DLD1 (cell line): ENCODE measurements around the gene GPSM3.

Source experiments
- in situ Hi-C: cut with HindIII; loops from 2 replicates; pipeline ENCODE4 v1.10.0; 2017; ENCODE audit warnings: low sequenced_read_pairs

Gene GPSM3

DNA sequence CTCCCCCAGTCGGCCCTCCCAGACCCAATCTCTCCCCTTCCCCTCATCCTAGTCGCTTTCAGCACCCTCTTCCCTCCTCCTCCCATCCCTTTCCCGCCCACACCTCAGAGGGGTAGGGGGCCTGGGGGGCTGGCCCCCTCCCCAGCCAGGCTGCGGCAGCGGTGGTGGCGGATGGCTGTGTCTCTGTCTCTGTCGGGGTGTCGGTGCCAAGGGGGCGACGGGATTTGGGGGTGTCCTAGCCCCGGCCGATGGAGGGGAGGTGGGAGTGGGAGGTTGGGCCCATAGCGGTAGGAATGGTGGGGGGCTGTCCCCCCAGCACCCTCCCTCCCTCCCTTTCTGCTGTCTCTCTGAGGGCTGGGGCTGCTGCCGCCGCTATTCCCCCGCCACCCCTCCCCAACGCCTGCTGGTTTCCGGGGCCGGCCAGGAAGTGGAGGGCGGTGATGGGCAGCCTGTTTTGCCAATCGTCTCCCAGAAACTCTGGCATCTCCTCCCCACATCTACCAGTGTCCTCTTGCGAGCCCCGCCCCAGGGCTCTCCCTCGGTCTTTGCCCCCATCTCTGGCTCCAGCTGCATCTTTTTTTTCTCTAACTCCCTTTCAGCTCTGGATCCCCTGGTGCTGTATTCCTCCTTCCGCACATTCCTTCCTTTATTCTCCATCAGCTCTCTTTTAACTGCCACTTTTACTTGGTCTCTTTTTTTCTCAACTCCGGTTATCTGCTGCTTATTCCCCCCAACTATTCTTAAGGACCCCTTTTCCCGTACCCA lies 16.6 kb downstream of the GPSM3 start, which contains the start of gene AGPAT1:
Gene AGPAT1 (minus strand): TSS at position 374 of the 765 bp plus-strand sequence. CDS start 4,588 bp downstream, outside the sequence.
- in situ Hi-C loops: no loop called here

DNA sequence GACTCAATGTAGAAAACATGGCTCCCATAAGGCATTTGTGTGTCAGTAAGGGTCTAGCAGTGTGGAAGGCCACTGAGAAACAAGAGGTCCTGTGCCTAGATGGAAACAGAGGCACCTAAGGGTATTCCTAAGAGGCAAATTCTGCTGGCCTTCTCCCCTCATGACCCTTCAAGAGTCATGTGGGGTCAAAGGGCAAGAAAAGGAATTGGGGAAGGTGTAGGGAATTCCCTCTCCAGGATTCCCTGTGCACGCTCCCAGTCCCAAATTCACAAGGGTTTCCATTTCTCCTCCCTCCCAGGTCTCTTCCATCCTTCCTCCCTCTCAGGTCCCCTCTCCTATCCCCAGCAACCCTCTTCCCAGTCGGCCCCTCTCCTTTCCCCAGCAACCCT lies 17.1 kb downstream of the GPSM3 start:
- in situ Hi-C loops: no loop called here

DNA sequence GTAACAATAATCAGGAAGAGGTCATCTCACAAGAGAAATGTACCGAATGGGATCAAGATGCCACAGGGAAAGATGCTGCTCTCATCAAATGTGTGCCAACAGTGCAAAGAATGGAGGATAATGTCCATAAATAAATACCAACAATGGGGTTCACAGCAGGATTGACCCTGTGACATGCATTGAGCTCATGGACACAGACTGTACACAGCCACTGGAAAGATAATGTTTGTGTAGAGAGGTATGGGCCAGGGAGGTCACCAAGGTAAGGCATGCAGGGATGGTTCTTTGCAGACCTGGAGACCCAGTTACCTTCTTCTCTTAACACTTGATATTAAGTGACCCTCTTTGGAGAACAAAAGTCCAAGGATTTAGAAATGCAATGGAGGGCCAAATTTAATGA lies 18.0 kb downstream of the GPSM3 start:
- in situ Hi-C loops: no loop called here

DNA sequence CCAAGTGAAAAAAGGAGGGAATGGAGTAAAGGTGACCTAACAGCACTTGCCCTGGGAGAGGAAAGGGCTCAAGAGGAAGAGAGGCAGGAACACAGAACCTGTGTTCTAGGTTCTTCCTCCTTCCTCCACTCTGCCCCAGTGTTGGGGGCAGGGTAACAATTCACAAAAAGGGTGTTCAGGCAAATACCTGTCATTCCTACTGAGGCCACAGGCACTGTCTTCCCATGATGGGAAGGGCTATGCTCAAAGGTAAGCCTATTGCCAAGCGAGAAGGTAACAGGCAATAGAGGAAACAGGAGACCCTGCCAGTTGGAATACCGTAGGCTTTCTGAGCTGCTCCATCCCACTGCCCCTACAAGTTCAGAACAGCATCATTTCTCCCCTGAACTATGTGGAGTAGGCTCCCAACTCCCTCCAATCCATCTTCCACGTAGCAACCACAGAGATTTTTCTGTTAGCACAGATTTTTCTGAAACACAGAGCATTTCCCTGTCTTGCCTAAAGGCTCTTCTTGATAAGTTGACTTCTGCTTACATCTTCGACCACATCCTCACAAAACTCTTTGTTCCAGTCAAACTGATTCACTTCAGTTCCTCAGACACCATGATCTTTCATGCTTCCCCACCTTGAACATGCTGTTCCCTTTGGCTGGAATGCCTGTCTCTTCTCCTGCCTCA lies 19.3 kb downstream of the GPSM3 start:
- in situ Hi-C loops: no loop called here

DNA sequence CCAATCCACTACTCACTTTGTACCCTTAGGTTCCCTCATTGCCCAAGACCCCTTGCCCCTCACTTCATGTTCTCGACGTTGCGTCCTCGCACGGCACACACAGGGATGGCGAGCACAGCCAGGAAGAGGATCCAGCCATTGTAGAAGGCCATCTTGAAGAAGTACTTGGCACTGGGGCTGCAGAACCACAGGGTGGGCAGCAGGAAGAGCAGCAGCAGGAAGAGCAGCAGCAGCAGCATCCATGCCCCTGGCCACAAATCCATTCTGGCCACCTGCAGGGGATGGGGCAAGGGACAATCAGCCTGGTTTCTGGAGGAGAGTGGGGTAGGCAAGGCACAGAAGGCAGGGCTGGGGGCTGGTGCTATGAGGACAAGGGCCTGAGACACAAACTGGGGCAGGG lies 21.2 kb downstream of the GPSM3 start:
- in situ Hi-C loops: no loop called here

DNA sequence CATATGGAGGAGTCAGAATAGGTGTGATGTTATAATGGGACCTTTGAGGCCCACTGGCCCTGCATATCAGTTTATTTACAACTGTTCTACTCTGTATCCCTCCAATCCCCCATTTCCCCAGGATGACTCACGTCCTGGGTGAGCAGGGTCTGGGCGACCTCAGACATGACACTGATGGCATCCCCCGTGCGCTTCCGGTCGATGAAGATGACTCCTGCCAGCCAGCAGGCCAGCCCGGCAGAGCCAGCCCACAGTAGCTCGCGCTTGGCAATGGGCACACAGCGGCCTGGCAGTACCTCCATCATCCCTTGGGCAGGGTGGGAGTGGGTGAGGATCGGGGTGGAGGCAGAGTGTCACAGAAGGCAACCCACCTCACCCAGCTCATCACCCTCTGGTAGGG lies 22.1 kb downstream of the GPSM3 start:
- in situ Hi-C loops: no loop called here

DNA sequence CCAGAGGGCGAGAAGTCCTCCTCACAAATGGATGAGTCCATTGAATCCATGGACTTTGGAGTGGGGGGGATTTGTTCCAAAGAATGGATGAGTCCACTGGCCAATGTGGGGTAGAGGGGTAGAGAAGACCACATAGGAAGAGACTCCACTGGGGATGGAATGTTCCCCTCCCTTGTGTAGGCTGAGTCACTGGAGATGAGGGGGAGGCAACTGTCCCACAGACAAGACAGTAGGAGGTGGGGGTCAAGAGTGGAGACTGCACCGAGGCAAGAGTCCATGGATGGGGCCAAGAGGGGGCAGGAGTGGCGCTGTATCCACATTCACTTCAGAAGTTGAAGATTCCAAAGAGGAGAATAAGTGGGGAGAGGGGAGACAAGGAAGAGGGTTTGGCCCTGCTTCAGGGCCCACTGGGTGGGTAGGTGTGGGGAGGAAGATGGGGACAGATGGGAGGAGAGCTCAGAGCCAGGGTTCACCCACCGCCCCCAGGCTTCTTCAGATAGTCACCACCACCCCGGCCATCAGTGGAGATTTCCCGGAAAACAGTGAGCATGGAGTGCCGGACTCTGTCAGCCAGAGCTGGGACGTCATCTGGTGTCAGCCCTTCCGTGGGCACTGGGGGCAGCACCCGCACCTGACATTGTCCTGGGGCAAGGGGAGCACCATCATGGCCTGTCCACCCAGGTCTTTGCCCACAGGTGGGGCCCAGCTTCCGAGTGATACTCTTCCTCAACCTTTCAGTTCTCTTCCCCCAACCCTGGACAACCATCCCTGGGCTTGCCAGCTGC lies 23.4 kb downstream of the GPSM3 start:
- in situ Hi-C loops: no loop called here

DNA sequence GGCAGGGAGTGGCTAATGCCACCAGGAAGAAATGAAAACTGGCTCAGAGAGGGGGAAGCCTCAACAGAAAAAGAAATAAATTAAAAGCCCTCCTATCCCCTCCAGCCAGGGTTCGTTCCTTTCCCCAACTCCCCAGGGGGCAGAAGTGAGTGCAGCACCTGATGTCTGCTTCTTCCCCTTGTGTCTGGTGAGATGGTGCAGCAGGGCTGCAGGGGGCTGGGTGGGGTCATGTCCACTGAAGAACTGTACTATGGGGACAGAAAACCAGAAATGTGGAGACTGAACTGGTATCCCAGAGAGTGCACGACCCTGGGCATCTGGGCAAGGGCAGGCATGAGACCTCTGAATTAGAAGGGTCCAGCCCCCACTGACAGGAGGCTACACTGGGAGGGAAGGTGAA lies 24.1 kb downstream of the GPSM3 start:
- in situ Hi-C loops: no loop called here

DNA sequence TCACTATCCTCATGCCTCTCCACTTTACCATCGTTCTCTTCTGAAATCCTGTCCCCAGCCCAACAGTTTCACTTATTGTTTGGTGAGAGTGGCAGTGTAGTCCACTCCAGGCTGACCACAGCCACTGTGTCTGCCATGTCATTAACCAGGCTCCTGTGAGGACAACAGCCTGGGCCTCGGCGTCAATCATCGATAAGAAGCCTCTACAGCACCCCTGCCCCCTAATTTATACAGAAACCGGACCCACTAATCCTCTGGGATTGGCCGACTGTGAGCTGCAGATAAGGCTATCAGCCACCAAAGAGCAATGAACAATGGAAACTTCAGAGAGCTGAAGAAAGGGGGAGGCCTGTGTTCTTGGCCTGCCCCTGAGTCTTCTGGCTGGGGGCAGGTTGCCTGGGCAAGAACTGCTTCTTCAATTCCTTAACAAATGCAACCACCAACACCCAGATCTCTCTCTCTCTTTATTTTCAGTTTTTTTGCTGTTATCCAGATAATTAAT lies 24.6 kb downstream of the GPSM3 start:
- in situ Hi-C loops: no loop called here

DNA sequence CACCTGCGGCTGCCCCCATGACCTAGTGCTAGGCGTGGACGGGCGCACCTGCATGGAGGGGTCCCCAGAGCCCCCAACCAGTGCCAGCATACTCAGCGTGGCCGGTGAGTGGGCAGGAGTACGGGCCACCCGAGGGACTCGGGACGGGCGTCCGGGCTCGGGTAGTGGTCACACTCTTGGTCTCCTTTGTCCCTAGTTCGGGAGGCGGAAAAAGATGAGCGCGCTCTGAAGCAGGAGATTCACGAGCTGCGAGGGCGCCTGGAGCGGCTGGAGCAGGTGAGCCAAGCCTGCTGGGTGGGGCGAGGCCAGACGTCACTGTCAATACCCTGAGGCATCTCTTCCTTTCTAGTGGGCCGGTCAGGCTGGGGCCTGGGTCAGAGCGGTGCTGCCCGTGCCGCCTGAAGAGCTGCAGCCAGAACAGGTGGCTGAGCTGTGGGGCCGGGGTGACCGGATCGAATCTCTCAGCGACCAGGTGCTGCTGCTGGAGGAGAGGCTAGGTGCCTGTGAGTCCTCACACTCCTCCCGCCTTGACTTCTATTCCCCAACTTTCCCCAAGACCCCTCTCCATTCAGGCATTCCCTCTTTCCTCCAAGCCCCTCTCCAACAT lies 25.2 kb downstream of the GPSM3 start:
- in situ Hi-C loops: no loop called here

DNA sequence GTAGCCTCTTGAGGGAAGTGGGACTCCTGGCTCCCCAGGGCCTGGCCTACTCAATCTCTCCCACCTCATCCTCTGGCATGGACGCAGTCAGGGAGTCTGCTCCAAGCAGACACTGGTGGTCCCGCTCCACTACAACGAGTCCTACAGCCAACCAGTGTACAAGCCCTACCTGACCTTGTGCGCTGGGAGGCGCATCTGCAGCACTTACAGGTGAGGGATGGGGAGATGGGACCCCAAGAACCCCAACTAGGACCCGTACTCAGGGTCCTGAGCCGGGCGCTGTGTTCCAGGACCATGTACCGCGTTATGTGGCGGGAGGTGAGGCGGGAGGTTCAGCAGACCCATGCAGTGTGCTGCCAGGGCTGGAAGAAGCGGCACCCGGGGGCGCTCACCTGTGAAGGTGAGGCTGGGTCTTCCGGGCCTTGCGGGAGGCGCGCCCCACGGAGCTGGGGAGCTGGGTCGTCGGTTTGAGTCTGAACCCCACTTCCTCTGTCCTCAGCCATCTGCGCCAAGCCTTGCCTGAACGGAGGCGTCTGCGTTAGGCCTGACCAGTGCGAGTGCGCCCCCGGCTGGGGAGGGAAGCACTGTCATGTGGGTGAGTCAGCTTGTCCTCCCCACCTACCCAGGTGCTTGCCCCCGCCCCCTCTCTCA lies 25.9 kb downstream of the GPSM3 start:
- in situ Hi-C loops: no loop called here

DNA sequence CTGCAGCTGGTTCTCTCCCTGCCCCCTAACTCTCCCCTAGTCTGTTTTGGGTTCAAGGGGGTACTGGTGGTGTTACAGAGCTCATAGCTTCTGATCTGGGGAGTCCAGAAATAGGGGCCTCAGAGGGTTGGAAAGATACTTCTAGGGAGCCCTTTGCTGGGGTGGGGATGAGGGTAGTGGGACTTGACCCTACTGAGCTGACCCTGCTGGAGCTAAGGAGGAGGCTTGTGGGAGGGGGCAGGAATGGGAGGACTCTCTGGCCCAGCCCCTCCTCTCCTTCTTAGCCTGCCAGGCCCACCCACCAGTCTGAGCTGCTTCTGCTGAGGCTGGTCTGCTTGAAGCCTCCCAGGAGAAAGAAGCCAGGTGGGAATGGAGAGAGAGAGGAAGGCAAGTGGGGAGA lies 28.1 kb downstream of the GPSM3 start, which contains the start of gene EGFL8:
Gene EGFL8 (plus strand): TSS at position 301 of the 400 bp plus-strand sequence. CDS start 1,571 bp downstream, outside the sequence.
- in situ Hi-C loops: no loop called here

DNA sequence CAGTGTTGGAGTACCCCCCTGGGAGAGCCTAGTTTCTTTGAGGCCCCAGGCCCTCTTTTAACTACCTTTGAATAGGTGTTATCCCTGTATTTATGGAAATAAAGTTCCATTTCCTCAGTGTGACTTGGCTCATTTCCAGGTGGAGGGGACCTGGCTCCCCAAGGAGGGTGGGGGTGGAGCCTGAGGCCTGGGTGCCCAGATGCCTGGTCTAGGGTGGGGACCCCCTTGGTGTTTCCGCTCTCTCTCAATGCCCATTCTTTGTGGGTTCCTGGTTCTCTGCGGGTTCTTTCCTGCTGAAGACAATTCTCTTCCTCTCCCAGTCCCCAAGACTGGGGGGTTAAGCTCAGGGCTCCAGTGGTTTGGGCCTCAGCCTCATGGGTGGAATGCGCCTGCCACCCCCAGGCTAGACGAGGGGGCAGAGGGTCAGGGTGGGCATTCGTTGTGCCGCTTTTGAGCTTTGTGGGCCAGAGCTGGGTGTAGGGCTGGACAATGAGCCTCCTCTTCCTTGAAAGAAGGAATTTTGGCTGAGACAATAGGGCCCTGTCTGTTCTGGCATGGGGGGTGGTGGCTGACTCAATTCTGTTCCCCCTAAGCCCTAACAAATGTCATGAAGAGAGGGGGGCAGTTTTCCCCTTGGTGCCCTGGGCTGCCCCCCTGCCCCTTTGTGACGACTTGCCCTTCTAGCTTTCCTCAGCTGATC lies 28.7 kb downstream of the GPSM3 start:
- in situ Hi-C loops: no loop called here

DNA sequence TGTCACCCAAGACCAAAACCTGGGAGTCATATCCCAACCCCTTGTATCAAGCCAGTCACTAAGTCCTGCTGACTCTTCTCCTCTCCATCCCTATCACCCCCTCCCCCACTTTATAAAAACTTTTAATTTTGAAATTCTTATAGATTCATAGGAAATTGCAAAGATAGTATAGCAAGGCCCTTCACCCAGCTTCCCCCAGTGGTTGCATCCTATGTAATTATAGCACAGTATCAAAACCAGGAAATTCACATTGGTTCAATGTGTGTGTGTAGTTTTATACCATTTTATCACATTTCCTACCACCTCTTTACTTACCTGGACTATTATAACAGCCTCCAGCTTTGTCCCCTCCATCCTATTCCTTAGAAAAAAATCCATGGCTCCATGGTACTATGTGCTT lies 34.4 kb downstream of the GPSM3 start:
- in situ Hi-C loops: no loop called here

DNA sequence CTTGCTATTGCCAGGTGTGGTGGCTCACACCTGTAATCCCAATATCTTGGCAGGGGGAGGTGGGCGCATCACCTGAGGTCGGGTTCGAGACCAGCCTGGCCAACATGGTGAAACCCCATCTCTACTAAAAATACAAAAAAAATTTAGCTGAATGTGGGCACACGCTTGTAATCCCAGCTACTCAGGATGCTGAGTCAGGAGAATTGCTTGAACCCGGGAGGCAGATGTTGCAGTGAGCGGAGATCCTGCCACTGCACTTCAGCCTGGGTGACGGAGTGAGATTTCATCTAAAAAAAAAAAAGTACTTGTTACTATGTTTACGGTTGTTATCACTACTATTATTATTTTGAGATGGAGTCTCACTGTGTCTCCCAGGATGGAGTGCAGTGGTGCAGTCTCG lies 35.6 kb downstream of the GPSM3 start:
- in situ Hi-C loops: no loop called here

DNA sequence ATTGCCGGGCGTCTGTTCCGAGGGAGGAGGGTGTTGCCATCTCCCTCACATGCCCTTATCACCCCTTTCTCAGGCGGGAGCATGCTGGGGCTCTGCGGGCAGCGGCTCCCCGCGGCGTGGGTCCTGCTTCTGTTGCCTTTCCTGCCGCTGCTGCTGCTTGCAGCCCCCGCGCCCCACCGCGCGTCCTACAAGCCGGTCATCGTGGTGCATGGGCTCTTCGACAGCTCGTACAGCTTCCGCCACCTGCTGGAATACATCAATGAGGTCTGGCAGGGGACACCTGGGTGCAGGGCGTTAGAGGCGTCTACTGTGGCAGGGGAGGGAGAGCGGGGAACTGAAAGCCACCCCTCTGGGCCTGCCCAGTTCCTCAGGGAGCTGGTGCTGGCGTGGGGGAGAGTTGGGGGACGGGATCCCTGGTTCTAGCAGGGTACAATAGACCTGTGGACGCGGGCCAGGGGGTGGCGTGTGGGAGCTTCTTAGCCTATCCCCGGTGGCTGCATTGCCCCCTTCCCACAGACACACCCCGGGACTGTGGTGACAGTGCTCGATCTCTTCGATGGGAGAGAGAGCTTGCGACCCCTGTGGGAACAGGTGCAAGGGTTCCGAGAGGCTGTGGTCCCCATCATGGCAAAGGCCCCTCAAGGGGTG lies 37.8 kb downstream of the GPSM3 start:
- in situ Hi-C loops: no loop called here

DNA sequence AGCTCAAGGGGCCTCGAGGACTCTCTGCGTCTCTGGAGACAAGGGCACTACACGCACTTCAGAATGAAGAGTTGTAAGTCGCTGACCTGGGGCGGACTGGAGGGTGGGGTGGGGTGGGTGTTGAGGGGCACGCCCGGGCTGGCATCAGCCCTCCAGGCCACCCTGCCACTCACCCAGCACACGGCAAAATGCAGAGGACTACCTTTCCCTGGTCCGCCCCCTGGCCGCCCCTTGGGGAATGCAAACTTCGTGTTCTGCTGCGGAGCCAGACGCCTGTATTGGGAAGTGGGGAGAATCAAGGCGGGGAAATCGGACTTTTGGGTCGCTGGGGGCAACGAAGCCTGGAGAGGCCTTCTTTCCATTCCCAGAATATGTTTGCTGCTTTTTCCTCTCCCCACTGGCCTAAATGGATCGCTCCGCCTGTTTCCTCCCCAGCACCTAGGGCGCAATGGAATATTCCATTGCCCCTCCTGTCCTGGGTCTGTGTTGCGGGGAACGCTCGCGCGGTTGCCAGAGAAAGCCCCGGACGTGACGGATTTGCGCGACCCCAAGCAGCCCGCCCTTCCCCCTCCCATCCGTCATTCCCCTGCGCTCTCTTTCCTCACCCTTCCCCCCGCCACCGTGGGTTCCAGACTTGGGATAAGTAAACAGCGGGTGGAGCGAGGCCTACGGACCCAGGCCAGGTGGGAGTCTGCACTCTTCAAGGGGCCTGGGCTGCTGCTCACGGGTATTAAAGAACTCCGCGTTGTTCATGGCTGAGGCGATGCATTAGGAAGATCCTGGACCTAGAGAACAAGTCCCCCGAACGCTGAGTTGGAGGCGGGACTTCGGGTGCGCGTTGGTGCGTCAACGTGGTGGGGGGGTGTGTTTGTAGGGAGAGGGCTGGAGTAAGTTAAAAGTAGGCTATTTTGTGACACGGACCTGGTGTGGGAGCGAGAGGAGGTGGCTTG lies 38.6 kb downstream of the GPSM3 start, which contains the start of gene PPT2:
Gene PPT2 (plus strand): TSS at position 578 of the 950 bp plus-strand sequence. CDS start 454 bp downstream, outside the sequence.
- in situ Hi-C loops: no loop called here
